ENCODE data around the gene ZC3H13. TPM values are rescaled to one million over a fixed set of nuclear protein-coding genes. Genes with fewer than 3 reads are reported as not detected.

The ZC3H13 gene
- total RNA-seq, 1 experiment from 2014 or later, result 33.9 TPM

GRCh38 chr13:46032341-46032740 is 20.2 kb downstream of the ZC3H13 start:
- ChIA-PET POLR2A (interaction anchor here (0.5 to 1.1 kb wide), 3 partner anchors 56 to 680 kb away, joined by 3 to 4 read pairs (median 3); no protein-coding TSS in a partner anchor), CTCF (no interaction called here)
- Mint-ChIP-seq H3K36me3 (ENCODE audit: insufficient read depth, unreplicated experiment) (peaks cover 29% of the 10 kb centered on the region), H3K27me3 (ENCODE audit: insufficient read depth, unreplicated experiment) (no peaks in the 10 kb centered on the region), H3K27ac (ENCODE audit: low read depth, unreplicated experiment) (no peak overlapping the region), H3K4me1 (ENCODE audit: insufficient read depth, unreplicated experiment) (peaks cover 5% of the 10 kb centered on the region), H3K4me3 (ENCODE audit: unreplicated experiment) (no peak overlapping the region), H3K9me3 (ENCODE audit: unreplicated experiment) (peaks cover 7% of the 10 kb centered on the region)
- intact Hi-C loops (cut with micrococcal nuclease), result no loop called here
- BruUV-seq (replicated peaks), result no TSS peak
- no peak for TF ChIP-seq CTCF (IDR thresholded peaks at IDR 0.05; ENCODE audit: unreplicated experiment)
- no peak for DNase-seq (ENCODE audit: unreplicated experiment)

GRCh38 chr13:46031581-46032263 is 20.8 kb downstream of the ZC3H13 start:
- Mint-ChIP-seq H3K4me1 (ENCODE audit: insufficient read depth, unreplicated experiment) (peaks cover 5% of the 10 kb centered on the region), H3K27ac (ENCODE audit: low read depth, unreplicated experiment) (no peak overlapping the region), H3K4me3 (ENCODE audit: unreplicated experiment) (no peak overlapping the region), H3K36me3 (ENCODE audit: insufficient read depth, unreplicated experiment) (peaks cover 29% of the 10 kb centered on the region), H3K9me3 (ENCODE audit: unreplicated experiment) (peaks cover 7% of the 10 kb centered on the region), H3K27me3 (ENCODE audit: insufficient read depth, unreplicated experiment) (no peaks in the 10 kb centered on the region)
- DNase-seq (ENCODE audit: unreplicated experiment), result no peak
- POLR2A ChIA-PET, result no interaction called here
- intact Hi-C loops (cut with micrococcal nuclease), result no loop called here
- TF ChIP-seq CTCF (IDR thresholded peaks at IDR 0.05; ENCODE audit: unreplicated experiment), result no peak
- BruUV-seq (replicated peaks), result no TSS peak
- CTCF ChIA-PET, result no interaction called here

GRCh38 chr13:46025157-46025556 is 27.4 kb downstream of the ZC3H13 start:
- TF ChIP-seq CTCF (IDR thresholded peaks at IDR 0.05; ENCODE audit: unreplicated experiment), result no peak
- Mint-ChIP-seq H3K4me3 (ENCODE audit: unreplicated experiment) (no peak overlapping the region), H3K27ac (ENCODE audit: low read depth, unreplicated experiment) (no peak overlapping the region), H3K27me3 (ENCODE audit: insufficient read depth, unreplicated experiment) (no peaks in the 10 kb centered on the region), H3K9me3 (ENCODE audit: unreplicated experiment) (peaks cover 7% of the 10 kb centered on the region), H3K36me3 (ENCODE audit: insufficient read depth, unreplicated experiment) (peaks cover 15% of the 10 kb centered on the region), H3K4me1 (ENCODE audit: insufficient read depth, unreplicated experiment) (peaks cover 5% of the 10 kb centered on the region)
- intact Hi-C loops (cut with micrococcal nuclease), result no loop called here
- no TSS peak for BruUV-seq (replicated peaks)
- no peak for DNase-seq (ENCODE audit: unreplicated experiment)
- POLR2A ChIA-PET, result interaction anchor here (0.6 to 1.6 kb wide), 3 partner anchors 26 to 273 kb away, joined by 4 to 5 read pairs (median 4); partner anchors contain the start of gene ZC3H13
- CTCF ChIA-PET, result interaction anchor here (0.9 kb wide), 1 partner anchor 12 kb away, joined by 4 read pairs; no protein-coding TSS in a partner anchor

GRCh38 chr13:46022481-46022880 is 30.1 kb downstream of the ZC3H13 start:
- no TSS peak for BruUV-seq (replicated peaks)
- no peaks in the 10 kb centered on the region for H3K27me3 Mint-ChIP-seq (ENCODE audit: insufficient read depth, unreplicated experiment)
- POLR2A ChIA-PET, result no interaction called here
- no peak for DNase-seq (ENCODE audit: unreplicated experiment)
- no peak for TF ChIP-seq CTCF (IDR thresholded peaks at IDR 0.05; ENCODE audit: unreplicated experiment)
- H3K4me3 Mint-ChIP-seq (ENCODE audit: unreplicated experiment), result no peak overlapping the region
- no peak overlapping the region for H3K27ac Mint-ChIP-seq (ENCODE audit: low read depth, unreplicated experiment)
- peaks cover 10% of the 10 kb centered on the region for H3K36me3 Mint-ChIP-seq (ENCODE audit: insufficient read depth, unreplicated experiment)
- peaks cover under 1% of the 10 kb centered on the region for H3K4me1 Mint-ChIP-seq (ENCODE audit: insufficient read depth, unreplicated experiment)
- CTCF ChIA-PET, result no interaction called here
- intact Hi-C loops (cut with micrococcal nuclease), result no loop called here
- H3K9me3 Mint-ChIP-seq (ENCODE audit: unreplicated experiment), result peaks cover 2% of the 10 kb centered on the region

Measured in MCF 10A (cell line).